HG03442 (cell line): ENCODE measurements around the gene MTMR6.

ENCODE experiments used
- ATAC-seq: cut with Tn5 transposase; IDR thresholded peaks from one replicate; pipeline ENCODE4 v1.9.1; 2021; ENCODE audit warnings: mild to moderate bottlenecking, moderate library complexity; ENCODE audit not compliant: unreplicated experiment

MTMR6 gene

DNA sequence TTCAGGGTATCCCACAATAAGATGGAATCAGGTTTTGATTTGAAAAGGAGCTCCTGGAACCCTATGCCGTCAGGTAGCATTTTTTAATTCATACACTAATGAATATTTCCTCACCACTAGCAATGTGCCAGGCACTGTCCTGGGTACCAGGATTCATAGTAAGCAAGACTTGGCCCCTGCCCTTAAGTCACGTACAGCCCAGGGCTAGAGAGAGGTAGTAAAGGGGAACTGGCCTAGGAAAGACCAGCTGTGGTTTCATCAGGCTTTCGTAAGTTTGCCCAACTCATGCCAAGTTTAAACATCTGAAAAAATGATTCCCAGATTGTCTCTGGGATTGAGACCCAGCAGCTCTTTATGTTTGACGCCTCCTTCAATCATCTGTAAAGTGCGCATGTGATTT, 69.3 kb downstream of the MTMR6 start:
- no peak for ATAC-seq

DNA sequence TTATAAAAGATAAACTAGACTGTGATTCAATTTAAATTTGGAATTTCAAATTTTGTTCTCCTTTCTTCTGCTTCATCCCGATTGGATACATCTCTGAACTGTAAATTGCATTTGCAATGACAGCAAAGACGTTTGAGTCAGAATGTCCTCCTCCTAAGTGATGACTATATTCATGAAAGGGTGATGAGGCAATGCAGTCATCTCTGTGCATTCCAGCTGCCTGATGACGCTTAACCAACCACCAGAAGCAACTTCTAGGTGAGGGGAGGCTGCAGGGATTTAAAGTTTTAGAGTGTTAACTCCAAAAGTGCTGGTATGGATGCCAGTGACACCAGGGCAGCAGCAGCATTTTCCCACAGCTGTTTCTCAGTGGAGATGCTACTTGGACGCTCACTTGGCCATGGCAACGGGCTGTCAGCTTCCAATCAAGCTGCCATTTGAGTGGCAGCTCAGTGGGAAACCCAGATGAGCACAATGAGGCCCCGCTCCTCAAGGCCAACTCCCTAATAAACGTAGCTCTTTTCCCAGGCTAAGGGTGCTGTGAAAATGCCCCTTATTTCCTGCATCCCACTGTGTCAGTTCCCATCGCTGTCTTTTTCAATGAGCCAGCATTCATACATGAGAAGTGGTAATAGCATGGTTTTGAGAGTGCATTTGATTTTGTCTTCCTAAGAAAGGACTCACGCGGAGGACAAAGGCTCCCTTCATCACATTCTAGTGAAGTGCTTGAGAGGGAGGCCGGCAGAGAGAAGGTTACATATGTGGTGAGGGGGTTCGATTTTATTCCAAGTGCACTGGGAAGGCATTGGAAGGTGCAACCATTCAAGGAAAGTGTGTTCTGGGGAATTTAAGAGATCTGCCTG, 70.0 kb downstream of the MTMR6 start:
- ATAC-seq, result no peak

DNA sequence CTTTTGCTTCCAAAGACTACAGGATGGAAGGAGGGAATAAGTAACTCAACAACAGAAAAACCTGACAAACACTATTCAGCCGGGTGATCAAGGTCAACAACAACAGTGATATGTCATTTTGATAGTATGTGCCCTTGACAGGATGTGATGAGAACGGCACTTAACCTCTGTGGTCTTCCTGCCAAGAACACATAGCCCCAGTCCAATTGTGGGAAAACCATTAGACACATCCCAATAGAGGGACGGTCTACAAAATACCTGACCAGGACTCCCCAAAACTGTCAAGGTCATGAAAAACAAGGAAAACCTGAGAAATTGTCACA, 72.1 kb downstream of the MTMR6 start:
- no peak for ATAC-seq

DNA sequence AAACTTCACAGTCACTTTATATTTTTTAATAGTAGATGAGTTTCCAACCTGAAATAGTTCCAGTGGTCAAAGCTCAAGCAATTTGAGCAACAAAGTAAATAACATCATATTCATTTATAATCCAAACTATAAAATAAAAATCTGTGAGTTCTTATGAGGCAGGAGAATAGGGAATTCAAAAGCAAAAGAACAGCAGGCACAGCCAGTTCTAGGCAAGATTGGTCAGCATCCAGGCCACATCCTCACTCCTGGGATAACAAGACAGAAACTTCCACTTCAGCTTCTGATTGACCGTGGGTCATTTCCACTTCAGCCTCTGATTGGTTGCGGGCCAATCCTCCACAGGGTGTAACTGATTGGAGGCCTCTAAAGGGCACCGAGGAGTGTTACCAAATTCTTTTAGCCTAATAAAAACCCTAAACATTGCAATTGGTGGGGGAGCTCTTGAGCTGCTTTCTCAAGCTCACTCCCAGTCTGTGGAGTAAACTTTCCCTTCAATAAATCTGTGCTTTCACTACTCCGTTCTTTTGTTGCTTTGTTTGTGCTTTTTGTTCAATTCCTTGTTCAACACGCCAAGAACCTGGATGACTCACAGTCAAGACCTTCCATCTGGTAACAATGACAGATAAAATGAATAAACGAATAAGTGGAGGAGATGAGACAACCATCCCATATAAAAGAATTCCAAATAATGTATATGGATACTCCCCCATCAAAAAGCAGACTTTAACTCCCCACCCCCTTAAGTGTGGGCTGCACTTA, 72.6 kb downstream of the MTMR6 start:
- no peak for ATAC-seq

DNA sequence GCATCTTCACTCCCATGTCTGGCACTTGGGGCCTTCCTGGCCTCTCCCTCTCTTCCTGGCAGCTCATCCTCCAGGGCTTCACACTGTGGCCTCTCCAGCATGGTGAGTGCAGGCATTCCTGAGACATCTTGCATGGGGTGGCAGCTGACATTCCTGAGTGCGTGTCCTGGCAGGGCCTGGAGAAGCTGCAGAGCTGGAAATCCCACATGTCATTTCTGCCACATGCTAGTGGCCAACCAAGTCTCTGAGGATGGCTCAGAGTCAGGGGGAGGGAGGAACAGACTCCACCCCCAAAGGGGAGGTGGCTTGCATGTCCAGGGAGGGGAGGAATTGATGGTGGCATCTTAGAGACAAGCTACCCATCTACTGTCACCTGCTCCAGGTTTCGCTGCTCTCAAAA, 73.6 kb downstream of the MTMR6 start:
- ATAC-seq, result no peak

DNA sequence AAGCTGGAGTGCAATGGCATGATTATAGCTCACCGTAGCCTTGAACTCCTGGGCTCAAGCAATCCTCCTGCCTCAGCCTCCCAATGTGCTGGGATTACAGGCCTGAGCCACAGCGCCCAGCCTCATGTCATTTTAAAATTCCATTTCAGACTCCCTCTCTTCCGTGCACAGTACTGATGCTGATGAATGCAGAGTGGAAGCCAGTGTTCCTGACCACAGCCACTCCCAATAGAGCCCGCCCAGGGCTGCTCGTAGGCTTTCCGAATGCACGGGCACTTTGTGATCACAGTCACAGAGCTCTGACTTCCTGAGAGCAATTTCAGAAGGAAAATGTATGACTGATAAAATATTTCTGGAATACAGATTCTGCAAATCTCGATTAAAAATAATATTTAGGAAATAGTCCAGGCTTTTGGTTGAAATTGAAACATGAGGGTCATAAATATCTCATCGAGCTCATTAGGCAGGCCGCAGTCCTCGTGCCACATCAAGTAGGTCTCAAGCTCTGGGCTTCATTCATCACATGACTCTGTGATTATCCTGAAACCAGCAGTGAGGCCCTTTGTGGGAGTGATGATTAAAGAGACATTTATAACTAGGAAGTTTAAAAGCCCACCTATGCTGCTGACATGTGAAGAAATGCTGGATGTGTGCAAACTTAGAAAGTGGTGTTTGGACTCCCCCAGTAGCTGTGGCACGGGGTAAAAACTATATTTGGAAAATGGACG, 76.3 kb downstream of the MTMR6 start:
- ATAC-seq, result no peak

DNA sequence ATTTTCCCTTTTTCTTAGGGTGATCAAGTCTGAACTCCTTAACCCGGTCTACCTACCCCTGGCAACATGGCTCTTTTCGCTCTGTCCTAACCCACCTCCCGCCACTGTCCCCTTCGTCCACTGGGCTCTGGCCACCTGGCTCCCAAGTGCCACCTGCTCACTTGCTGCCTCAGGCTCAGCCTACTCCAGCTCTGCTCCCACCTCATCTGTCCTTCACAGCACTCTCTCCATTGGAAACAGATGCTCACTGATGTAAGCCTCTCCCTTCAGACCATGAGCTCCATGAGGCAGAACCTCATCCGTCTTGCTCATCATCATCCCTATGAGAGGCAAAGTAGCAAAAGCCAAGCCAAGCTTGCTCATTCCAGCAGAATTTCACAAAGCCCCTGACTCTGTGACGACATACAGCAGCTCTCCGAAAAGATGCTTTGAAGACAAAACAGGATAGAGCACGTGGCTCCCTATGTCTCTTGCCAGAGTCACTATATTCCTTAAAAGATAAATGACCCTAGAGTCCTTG, 79.9 kb downstream of the MTMR6 start:
- ATAC-seq, result no peak

DNA sequence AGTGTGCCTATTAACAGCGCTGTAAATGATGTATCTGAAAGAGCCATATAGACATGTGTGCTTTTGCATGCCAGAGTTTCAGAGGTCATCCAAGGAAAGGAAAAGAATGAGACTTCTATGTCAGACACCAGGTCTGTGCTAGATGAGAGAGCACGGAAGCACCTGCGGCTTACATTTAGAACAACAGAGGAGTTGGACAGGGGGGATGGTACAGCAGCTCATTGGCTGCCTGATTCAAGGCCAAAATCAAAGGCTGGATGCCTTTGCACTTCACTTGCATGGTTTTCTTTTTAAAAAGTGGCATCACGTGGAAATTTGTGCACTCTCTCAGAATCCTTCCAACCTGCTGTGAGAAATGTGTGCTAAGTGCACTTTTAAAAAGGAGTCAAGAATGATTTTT, 82.4 kb downstream of the MTMR6 start:
- no peak for ATAC-seq

DNA sequence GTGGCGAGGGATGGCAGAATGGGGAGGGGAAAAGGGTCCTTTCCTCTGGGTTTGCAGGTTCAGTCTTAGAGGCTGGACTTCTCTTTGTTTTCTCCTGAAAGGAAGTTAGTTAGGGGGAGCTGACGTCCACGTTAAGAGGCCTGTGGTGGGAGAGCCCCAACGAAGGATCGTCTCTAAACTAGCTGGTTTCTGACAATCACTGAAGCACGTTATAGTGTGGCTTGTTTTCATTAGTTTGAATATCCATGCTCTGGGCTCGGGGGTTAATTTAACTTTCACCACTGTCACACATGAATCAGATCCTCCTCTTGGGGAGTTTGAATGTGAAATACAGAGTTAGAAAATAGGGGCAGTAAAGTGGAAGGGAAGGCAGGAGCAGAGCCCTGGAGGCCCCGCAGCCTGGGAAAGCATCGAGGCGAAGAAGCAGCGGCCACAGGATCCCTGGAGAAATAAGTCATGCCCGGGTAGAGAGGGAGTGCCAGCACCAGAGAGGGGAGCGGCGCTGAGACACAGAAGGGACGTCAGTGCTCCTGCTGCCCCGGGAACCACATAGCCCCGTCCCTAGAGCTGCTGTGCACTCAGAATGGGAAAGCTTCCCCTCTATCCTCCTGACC, 84.1 kb downstream of the MTMR6 start:
- ATAC-seq, result no peak

DNA sequence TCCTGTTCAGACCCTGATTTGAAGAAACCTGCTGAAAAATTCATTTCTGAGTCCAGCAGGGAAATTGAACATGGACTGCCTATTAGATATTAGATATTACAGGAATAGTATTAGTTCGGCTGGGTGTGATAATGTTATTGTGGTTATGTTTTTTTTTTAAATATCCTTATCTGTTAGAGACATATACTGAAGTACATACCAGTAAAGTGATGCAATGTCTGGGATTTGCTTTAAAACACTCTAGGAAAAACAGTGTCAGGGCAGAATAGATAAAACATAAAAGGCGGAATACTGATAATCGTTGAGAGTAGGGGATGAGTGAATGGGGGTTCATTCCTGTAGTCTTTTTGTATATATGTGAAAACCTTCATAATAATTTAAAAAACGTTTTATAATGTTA, 86.5 kb downstream of the MTMR6 start:
- ATAC-seq, result no peak

DNA sequence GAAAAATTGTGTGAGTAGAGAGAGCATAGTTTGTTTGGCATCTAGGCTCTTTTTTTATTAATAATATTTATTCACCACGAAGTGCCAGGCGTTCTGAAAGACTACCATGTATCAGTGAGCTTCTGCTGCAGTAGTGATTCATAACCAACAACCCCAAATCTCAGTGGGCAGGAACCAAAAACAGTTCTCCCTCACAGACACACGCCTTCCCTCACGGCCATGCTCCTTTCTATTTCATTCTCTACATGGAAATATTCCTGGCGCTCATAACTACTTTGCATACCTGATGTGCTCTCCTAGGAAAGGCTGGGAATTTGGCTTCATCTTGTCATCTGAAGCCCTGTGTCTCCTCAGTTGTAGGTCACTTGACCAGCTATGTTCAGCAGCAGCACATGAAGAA, 88.6 kb downstream of the MTMR6 start:
- ATAC-seq, result no peak

DNA sequence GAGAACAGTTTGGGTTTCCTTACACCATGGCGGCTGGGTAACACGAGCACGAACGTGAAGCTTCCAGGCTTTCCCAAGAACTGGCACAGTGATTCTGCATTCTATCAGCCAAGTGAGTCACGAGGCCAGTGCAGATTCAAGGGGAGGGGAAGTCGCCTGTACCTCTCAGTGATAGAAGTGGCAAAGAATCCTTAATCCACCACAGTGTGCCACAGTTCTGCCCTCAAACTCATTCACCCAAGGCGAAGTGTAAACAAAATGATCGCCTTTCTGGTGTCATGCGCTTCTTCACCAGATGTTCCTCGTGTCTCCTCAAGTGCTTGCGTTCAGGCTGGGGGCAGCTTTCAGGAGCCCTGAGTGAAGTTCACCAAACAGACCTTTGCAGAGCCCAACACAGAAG, 90.3 kb downstream of the MTMR6 start:
- no peak for ATAC-seq
